ENCODE data around the gene NSD1. TPM values are rescaled to one million over a fixed set of nuclear protein-coding genes. Genes with fewer than 3 reads are reported as not detected.

NSD1 gene
- total and polyA plus RNA-seq, 7 donors, result 6.0 to 56.2 (median 38.5) TPM

DNA sequence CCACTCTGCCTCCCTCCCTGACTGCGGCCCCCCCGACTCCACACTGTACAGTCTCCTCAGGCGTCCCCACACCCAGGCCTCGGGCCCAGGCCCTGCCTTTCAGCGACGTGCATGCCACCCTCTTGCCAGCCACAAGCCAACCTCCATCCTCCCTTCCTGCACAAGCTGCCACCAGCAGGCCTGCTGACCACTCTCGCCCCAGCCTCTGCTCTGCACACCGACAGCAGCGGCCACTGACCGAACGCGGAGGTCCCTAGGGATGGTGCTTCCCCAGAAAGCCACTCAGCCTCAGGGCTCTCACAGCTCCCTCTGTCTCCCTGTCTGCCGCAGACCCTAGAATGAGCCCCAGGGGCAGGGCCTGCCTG lies 199.3 kb downstream of the NSD1 start:
- ATAC-seq, result no peak

DNA sequence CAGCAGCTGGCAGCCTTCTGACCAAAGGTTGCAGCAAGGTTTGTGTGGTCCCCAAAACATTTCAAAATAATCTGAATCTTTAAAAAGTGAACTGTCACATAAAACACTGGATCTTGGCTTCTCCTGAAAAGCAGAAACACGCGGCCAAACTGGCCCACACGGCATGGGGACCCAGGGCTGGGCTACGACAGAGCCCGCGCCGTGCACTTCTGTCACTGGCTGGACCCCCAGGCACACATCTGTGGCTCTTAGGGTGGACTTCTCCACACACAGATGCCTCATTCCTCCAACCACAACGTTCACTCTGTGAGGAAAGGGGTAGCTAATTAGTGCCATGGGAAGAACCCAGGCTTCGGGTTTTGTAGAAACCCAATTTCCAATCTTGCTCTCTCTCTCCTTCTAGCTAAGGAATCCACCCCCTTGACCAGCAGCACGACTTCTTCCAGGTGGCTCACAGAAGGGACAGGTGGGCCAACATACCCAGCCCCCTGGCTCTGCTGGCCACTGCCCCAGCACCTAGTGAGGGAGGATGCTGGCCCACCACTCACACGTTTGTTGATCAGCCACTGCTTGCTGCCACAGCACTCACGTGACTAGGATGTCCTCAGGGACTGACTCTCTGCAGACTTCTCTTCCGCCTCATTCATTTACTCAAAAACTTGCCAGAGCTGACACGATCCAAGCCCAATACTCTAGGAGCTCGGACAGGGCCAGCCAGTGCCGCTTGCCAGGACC lies 200.0 kb downstream of the NSD1 start:
- TF ChIP-seq, protein P1, sequence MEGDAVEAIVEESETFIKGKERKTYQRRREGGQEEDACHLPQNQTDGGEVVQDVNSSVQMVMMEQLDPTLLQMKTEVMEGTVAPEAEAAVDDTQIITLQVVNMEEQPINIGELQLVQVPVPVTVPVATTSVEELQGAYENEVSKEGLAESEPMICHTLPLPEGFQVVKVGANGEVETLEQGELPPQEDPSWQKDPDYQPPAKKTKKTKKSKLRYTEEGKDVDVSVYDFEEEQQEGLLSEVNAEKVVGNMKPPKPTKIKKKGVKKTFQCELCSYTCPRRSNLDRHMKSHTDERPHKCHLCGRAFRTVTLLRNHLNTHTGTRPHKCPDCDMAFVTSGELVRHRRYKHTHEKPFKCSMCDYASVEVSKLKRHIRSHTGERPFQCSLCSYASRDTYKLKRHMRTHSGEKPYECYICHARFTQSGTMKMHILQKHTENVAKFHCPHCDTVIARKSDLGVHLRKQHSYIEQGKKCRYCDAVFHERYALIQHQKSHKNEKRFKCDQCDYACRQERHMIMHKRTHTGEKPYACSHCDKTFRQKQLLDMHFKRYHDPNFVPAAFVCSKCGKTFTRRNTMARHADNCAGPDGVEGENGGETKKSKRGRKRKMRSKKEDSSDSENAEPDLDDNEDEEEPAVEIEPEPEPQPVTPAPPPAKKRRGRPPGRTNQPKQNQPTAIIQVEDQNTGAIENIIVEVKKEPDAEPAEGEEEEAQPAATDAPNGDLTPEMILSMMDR (IDR thresholded peaks at IDR 0.05), result no peak
- H3K36me3 ChIP-seq (ENCODE audit: insufficient read depth in 1 of 2, low read depth in 1 of 2), result peaks cover 6 to 92% of the 10 kb centered on the region in 2 donors
- 87 to 91% (median 89%) methylated on average over 16 of the region's 16 CpGs for WGBS, 3 donors

More for the DNA sequence above, 199.3 kb downstream of the NSD1 start:
- no peak for DNase-seq
- TF ChIP-seq, protein P1 (IDR thresholded peaks at IDR 0.05), result no peak
- peaks cover 6 to 89% of the 10 kb centered on the region in 2 donors for H3K36me3 ChIP-seq (ENCODE audit: insufficient read depth in 1 of 2, low read depth in 1 of 2)
- no peak overlapping the region for H3K27ac ChIP-seq
- no peak overlapping the region for H3K4me3 ChIP-seq
- no peaks in the 10 kb centered on the region for H3K9me3 ChIP-seq
- intact Hi-C loops (cut with DNase I), result no loop called here
- H3K27me3 ChIP-seq (ENCODE audit: insufficient read depth in 3 of 3, low read length in 2 of 3), result no peaks in the 10 kb centered on the region
- H3K4me1 ChIP-seq, result peaks cover 8% of the 10 kb centered on the region
- WGBS, 3 donors, result 84 to 91% (median 86%) methylated on average over 13 of the region's 13 CpGs

DNA sequence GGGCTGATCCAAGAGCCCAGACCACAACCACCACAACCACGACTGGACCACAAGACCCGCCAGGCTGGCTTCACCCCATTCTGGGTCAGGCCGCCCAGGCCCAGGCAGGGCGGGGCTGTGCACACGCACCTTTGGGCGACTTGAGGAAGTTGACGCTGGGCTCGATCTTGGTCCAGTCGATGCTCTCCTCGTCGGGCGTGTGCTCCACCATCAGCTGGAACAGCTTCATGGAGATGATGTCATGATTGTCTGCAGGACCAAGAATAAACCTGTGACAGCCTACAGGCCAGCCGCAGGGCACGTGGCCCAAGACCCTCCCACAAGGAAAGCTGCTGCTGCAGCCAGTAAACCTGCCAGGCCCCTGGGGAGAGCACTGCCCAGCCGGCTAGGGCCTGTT lies 200.6 kb downstream of the NSD1 start:
- 65 to 73% (median 70%) methylated on average over 15 of the region's 15 CpGs for WGBS, 3 donors
- Histone ChIP-seq H3K27ac (no peak overlapping the region), H3K27me3 (ENCODE audit: insufficient read depth in 3 of 3, low read length in 2 of 3) (no peaks in the 10 kb centered on the region), H3K4me1 (peaks cover 8% of the 10 kb centered on the region), H3K4me3 (no peak overlapping the region), H3K9me3 (no peaks in the 10 kb centered on the region), H3K36me3 (ENCODE audit: insufficient read depth in 1 of 2, low read depth in 1 of 2) (peaks cover 6 to 91% of the 10 kb centered on the region in 2 donors)
- intact Hi-C loops (cut with DNase I), result no loop called here
- no peak for DNase-seq
- TF ChIP-seq, protein P1 (IDR thresholded peaks at IDR 0.05), result no peak
- ATAC-seq, result peak; percentile 28 to 76 (median 60)

More for the DNA sequence above, 200.0 kb downstream of the NSD1 start:
- DNase-seq (no peak), ATAC-seq (no peak)
- Histone ChIP-seq H3K4me1 (peaks cover 8% of the 10 kb centered on the region), H3K27me3 (ENCODE audit: insufficient read depth in 3 of 3, low read length in 2 of 3) (no peaks in the 10 kb centered on the region), H3K27ac (no peak overlapping the region), H3K9me3 (no peaks in the 10 kb centered on the region), H3K4me3 (no peak overlapping the region)
- intact Hi-C loops (cut with DNase I), result no loop called here

DNA sequence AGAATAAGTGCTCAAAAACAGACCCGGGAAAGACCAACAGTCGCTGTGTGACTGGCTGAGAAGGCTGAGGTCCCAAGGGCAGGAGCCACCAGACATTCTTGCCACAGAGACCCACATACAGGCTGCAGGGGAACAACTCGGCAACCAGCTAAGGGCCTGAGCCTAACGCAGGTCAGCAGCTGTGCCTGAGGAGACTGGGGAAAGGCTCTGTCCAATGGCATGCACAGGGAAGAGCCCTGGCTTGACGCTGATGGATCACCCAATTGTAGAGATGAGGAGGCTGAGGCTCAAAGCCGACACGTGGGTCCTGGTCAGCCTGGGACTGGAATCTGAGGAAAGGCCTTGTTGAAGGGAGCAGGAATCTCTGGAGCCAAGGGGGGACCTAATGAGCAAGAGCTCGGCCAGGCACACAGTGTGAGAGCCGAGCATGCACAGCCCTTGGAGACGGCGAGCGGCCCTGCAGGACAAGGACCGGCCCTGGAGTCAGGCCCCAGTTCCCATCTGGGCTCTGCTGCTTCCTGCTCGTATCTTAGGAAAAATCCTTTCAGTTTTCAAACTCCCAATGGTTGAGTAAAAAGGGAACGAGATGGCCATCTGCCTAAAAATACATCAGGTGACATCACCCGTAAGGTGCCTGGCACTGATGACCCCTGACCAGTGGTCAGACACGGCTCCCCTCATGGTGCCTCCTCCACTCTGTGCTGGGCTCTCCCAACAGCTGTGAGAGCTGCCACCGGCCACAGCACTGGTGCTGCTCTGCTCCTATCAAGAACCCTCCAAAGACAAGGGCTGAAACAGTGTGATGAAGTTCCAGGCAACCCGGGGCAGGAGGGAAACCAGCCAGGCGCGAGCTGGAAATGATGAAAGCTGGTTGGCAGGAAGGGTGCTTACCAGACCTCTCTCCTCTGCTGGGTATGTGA lies 201.5 kb downstream of the NSD1 start:
- peaks cover 6 to 91% of the 10 kb centered on the region in 2 donors for H3K36me3 ChIP-seq (ENCODE audit: insufficient read depth in 1 of 2, low read depth in 1 of 2)
- ATAC-seq (peak; percentile 27 to 61 (median 47)), DNase-seq (no peak)
- no peaks in the 10 kb centered on the region for H3K27me3 ChIP-seq (ENCODE audit: insufficient read depth in 3 of 3, low read length in 2 of 3)
- TF ChIP-seq, protein P1 (IDR thresholded peaks at IDR 0.05), result no peak
- intact Hi-C loops (cut with DNase I), result no loop called here
- H3K27ac ChIP-seq, result peak overlapping the region; percentile 46
- H3K9me3 ChIP-seq, result no peaks in the 10 kb centered on the region
- peaks cover 8% of the 10 kb centered on the region for H3K4me1 ChIP-seq
- 75 to 83% (median 81%) methylated on average over 21 of the region's 21 CpGs for WGBS, 3 donors
- H3K4me3 ChIP-seq, result no peak overlapping the region
